Hepatocyte (in vitro differentiated cells): ENCODE data around the gene BPI. TPM values are rescaled to one million over a fixed set of nuclear protein-coding genes. Genes with fewer than 3 reads are reported as not detected.

Source experiments
- DNase-seq: peaks from one replicate; pipeline ENCODE4 v3.0.0-alpha.2; 2016; ENCODE audit warnings: low spot score
- H2AFZ ChIP-seq: fragments of 200-600 bp; sonication (generic); 2 replicates; pipeline ENCODE4 v1.6.0; 2016; ENCODE audit warnings: antibody characterized with exemption, mild to moderate bottlenecking
- H3K27ac ChIP-seq: fragments of 200-600 bp; sonication (generic); 2 replicates; pipeline ENCODE4 v1.5.1; 2016; ENCODE audit warnings: mild to moderate bottlenecking
- H3K27me3 ChIP-seq: fragments of 200-600 bp; sonication (generic); 2 replicates; pipeline ENCODE4 v1.6.1; 2016
- H3K36me3 ChIP-seq: fragments of 200-600 bp; sonication (generic); replicated peaks from 2 replicates; pipeline ENCODE4 v1.5.1; 2016; ENCODE audit warnings: low read depth; ENCODE audit not compliant: insufficient read depth
- H3K4me1 ChIP-seq: fragments of 200-600 bp; sonication (generic); 2 replicates; pipeline ENCODE4 v1.5.1; 2016; ENCODE audit warnings: mild to moderate bottlenecking, moderate library complexity; ENCODE audit not compliant: insufficient read depth
- H3K4me2 ChIP-seq: fragments of 200-600 bp; sonication (generic); 2 replicates; pipeline ENCODE4 v1.6.0; 2016
- H3K4me3 ChIP-seq: fragments of 200-600 bp; sonication (generic); 2 replicates; pipeline ENCODE4 v1.5.1; 2016; ENCODE audit warnings: mild to moderate bottlenecking
- H3K79me2 ChIP-seq: fragments of 200-600 bp; sonication (generic); 2 replicates; pipeline ENCODE4 v1.6.0; 2017; ENCODE audit warnings: mild to moderate bottlenecking
- H3K9me2 ChIP-seq: fragments of 200-600 bp; sonication (generic); replicated peaks from 2 replicates; pipeline ENCODE4 v1.6.0; 2017; ENCODE audit warnings: mild to moderate bottlenecking; ENCODE audit not compliant: insufficient read depth
- H3K9me3 ChIP-seq: fragments of 200-600 bp; sonication (generic); 2 replicates; pipeline ENCODE4 v1.5.1; 2016; ENCODE audit warnings: low read depth, mild to moderate bottlenecking
- H4K20me1 ChIP-seq: fragments of 200-600 bp; sonication (generic); 2 replicates; pipeline ENCODE4 v1.6.0; 2016; ENCODE audit warnings: mild to moderate bottlenecking; ENCODE audit not compliant: insufficient read depth, poor library complexity, severe bottlenecking
- EZH2 ChIP-seq: fragments of 200-600 bp; sonication (generic); IDR thresholded peaks from 2 replicates; pipeline ENCODE4 v1.6.1; 2016; ENCODE audit warnings: antibody characterized with exemption, mild to moderate bottlenecking, borderline replicate concordance
- EZH2phosphoT487 ChIP-seq: fragments of 200-600 bp; sonication (generic); IDR thresholded peaks from one replicate; pipeline ENCODE4 v1.6.1; 2018; ENCODE audit warnings: antibody characterized with exemption, mild to moderate bottlenecking, low read depth, moderate library complexity; ENCODE audit not compliant: unreplicated experiment, severe bottlenecking
- WGBS: methylation state at CpG from one replicate; pipeline ENCODE4 v1.1.6; 2016; ENCODE audit warnings: low lambda C conversion rate; ENCODE audit errors: missing lambda C conversion rate; 5-methylcytosine and 5-hydroxymethylcytosine counted together
- polyA plus RNA-seq: library from polyadenylated mRNA; unstranded; fragments of >200 nt; fragmentation: Nextera tagmentation; extraction: Ambion mirVana; gene quantifications from 2 replicates; pipeline ENCODE4 v1.2.1, GENCODE V29; 2016
- total RNA-seq: library from RNA; depleted of rRNA; stranded (reverse); fragments of >200 nt; gene quantifications from 2 replicates; pipeline ENCODE4 v1.2.3, GENCODE V29; 2014
- TF ChIP-seq, protein P1 (sequence below): fragments of 200-600 bp; sonication (generic); IDR thresholded peaks from 2 replicates; pipeline ENCODE4 v1.5.1; 2016; ENCODE audit warnings: antibody characterized with exemption, mild to moderate bottlenecking; ENCODE audit not compliant: poor library complexity

Gene BPI
- total and polyA plus RNA-seq, 2 experiments from 2014 or later, result 0.63 to 0.66 TPM

DNA sequence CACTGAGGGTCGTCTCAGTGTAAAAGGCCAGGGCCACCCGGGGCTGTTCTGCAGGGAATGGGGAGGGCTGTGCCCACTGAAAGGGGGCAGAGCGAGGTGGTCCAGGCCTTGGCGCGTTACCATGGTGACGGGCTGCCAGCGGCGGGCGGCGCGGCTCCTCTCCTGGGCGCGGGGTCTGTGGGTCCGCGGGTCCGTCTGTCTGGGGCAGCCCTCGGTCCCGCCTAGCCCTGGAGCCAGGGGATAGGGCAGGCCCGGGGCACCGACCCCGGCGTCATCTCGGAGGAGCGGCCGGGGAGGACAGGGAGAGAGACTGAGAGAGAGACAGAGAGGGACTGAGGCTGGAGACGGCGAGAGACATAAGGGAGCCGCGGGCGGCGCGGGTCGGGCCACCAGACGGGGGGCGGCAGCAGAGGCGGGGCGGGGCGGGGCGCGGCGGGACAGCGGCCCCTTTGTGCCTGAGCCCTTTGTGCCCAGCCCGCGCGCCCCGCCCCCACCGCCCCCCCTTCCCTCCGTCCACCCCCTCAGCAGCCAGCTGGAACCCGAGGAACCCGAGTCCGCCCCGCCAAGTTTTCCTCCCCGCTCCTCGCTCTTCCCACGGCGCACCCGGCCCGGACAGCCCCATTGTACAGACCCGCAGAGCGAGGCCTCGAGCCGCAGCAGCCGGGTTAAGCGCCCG, 43.4 kb upstream of the BPI start, which contains the start of gene KIAA1755:
TSS of gene KIAA1755 (minus strand) at position 358 of the 676 bp plus-strand sequence. CDS start at position 123, 235 bp downstream.
- DNase-seq, result peak; percentile 38
- Histone ChIP-seq H3K4me2 (peak within 1 kb of the TSS; percentile 86), H2AFZ (no peak within 1 kb of the TSS)

DNA sequence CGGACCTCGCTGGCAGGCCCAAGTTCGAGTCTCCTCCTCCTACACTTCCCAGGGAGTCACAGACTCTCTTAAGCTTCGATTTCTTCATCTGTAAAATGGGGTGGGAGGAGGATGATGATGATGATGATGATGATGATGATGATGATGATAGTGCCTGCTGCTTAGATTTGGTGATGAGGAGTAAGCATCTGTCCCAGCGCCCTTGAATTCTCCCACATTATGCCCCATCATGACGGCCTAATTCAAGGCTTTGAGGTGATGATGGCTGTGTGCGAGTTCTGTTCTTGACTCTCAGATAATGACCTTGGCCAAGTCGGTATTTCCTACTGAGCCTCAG, 42.9 kb upstream of the BPI start:
- no peaks in the 10 kb centered on the region for H3K9me3 ChIP-seq
- H3K9me2 ChIP-seq, result no peaks in the 10 kb centered on the region
- no peak overlapping the region for H3K27ac ChIP-seq
- H3K27me3 ChIP-seq, result peaks cover 21% of the 10 kb centered on the region
- no peak for DNase-seq
- H2AFZ ChIP-seq, result no peak overlapping the region
- peak overlapping the region; percentile 86 for H3K4me2 ChIP-seq
- H3K4me3 ChIP-seq, result no peak overlapping the region
- TF ChIP-seq, protein P1, sequence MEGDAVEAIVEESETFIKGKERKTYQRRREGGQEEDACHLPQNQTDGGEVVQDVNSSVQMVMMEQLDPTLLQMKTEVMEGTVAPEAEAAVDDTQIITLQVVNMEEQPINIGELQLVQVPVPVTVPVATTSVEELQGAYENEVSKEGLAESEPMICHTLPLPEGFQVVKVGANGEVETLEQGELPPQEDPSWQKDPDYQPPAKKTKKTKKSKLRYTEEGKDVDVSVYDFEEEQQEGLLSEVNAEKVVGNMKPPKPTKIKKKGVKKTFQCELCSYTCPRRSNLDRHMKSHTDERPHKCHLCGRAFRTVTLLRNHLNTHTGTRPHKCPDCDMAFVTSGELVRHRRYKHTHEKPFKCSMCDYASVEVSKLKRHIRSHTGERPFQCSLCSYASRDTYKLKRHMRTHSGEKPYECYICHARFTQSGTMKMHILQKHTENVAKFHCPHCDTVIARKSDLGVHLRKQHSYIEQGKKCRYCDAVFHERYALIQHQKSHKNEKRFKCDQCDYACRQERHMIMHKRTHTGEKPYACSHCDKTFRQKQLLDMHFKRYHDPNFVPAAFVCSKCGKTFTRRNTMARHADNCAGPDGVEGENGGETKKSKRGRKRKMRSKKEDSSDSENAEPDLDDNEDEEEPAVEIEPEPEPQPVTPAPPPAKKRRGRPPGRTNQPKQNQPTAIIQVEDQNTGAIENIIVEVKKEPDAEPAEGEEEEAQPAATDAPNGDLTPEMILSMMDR, result no peak
- no peak for TF ChIP-seq EZH2
- TF ChIP-seq EZH2phosphoT487, result no peak
- peaks cover 4% of the 10 kb centered on the region for H3K4me1 ChIP-seq
- no peaks in the 10 kb centered on the region for H3K36me3 ChIP-seq
- WGBS, result 59% methylated on average over 8 of the region's 8 CpGs
- no peaks in the 10 kb centered on the region for H3K79me2 ChIP-seq
- no peaks in the 10 kb centered on the region for H4K20me1 ChIP-seq

More for the DNA sequence above, 43.4 kb upstream of the BPI start, which contains the start of gene KIAA1755:
- H3K27ac ChIP-seq, result peak within 1 kb of the TSS; percentile 76
- no peaks in the 10 kb centered on the region for H3K36me3 ChIP-seq
- H3K9me2 ChIP-seq, result no peaks in the 10 kb centered on the region
- TF ChIP-seq EZH2phosphoT487, result no peak
- TF ChIP-seq, protein P1, result no peak
- TF ChIP-seq EZH2, result no peak
- whole genome bisulfite sequencing, result 12% methylated on average over 31 of the region's 65 CpGs
- no peaks in the 10 kb centered on the region for H3K9me3 ChIP-seq
- H3K79me2 ChIP-seq, result no peaks in the 10 kb centered on the region
- H3K4me1 ChIP-seq, result peaks cover 4% of the 10 kb centered on the region
- no peak within 1 kb of the TSS for H3K4me3 ChIP-seq
- no peaks in the 10 kb centered on the region for H4K20me1 ChIP-seq
- peaks cover 21% of the 10 kb centered on the region for H3K27me3 ChIP-seq

DNA sequence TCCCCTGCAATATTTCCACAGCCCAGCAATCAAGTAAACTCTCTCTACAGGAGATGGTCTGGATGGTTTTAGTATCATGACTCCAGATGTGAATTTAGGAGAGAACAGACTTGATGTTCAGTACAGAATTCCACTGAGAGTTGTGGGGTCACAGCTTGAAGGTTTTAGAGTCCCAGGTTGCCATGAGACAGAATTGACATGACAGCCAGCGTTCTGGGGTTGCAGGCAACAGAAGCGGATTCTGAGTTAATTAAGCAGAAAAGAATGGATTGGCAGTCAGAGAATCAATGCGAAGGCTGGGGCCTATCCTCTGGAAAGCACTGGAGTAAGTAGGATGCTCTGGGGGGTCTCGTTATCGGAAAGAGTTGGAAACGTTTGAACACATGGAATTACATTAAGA, 41.0 kb upstream of the BPI start:
- Histone ChIP-seq H3K27ac (no peak overlapping the region), H3K9me2 (no peaks in the 10 kb centered on the region), H3K4me2 (no peak overlapping the region), H3K36me3 (no peaks in the 10 kb centered on the region), H3K4me3 (no peak overlapping the region), H3K4me1 (peaks cover 4% of the 10 kb centered on the region), H3K79me2 (no peaks in the 10 kb centered on the region), H3K9me3 (no peaks in the 10 kb centered on the region), H3K27me3 (peaks cover 21% of the 10 kb centered on the region), H2AFZ (no peak overlapping the region), H4K20me1 (no peaks in the 10 kb centered on the region)
- 89% methylated on average over 6 of the region's 6 CpGs for WGBS
- TF ChIP-seq EZH2phosphoT487, result no peak
- TF ChIP-seq EZH2, result no peak
- TF ChIP-seq, protein P1, result no peak
- no peak for DNase-seq
